Right lobe of liver (tissue), 6 donors: ENCODE measurements around the gene GREM2. TPM values are rescaled to one million over a fixed set of nuclear protein-coding genes. Genes with fewer than 3 reads are reported as not detected.

ENCODE experiments used
- ATAC-seq, 4 donors: fragments of 200-7000 bp; cut with Tn5 transposase; one replicate each; pipeline ENCODE4 v1.9.1; 2020; ENCODE audit warnings: mild to moderate bottlenecking in 4 of 4, moderate library complexity in 4 of 4
- DNase-seq, 3 donors: peaks; one replicate each; pipeline ENCODE4 v3.0.0-alpha.2; 2020
- H3K27ac ChIP-seq, 3 donors: fragments of 200-600 bp; one replicate each; pipeline ENCODE4 v1.8.0; 2022
- H3K27me3 ChIP-seq, 2 donors: fragments of 200-600 bp; one replicate each; pipeline ENCODE4 v1.8.0; 2022
- H3K36me3 ChIP-seq, 4 donors: fragments of 200-600 bp; sonication (generic) in 1 of 4; one replicate each; pipeline versions ENCODE4 v1.5.1 to v1.8.0; 2017 to 2022; ENCODE audit warnings: control low read depth in 1 of 4
- H3K4me1 ChIP-seq, 4 donors: fragments of 200-600 bp; sonication (generic) in 1 of 4; one replicate each; pipeline versions ENCODE4 v1.5.1 to v1.8.0; 2017 to 2022; ENCODE audit warnings: control low read depth in 1 of 4
- H3K4me3 ChIP-seq, 3 donors: fragments of 200-600 bp; one replicate each; pipeline ENCODE4 v1.8.0; 2022
- H3K9me3 ChIP-seq, 4 donors: fragments of 200-600 bp; sonication (generic) in 1 of 4; one replicate each; pipeline versions ENCODE4 v1.5.1 to v1.8.0; 2017 to 2022; ENCODE audit warnings: control low read depth in 1 of 4
- CTCF ChIP-seq, 4 donors: fragments of 200-600 bp in 3 of 4; fragments of 450-650 bp in 1 of 4; IDR thresholded peaks; one replicate each; pipeline versions ENCODE4 v1.5.1 to v1.8.0; 2016 to 2022; ENCODE audit warnings: antibody characterized with exemption in 4 of 4, mild to moderate bottlenecking in 2 of 4
- POLR2A ChIP-seq: fragments of 450-650 bp; IDR thresholded peaks from one replicate; pipeline ENCODE4 v1.6.1; 2017; ENCODE audit warnings: antibody characterized with exemption, mild to moderate bottlenecking
- WGBS: methylation state at CpG from one replicate; pipeline ENCODE4 v1.1.6; 2018; ENCODE audit warnings: low coverage, low lambda C conversion rate; ENCODE audit not compliant: insufficient coverage; ENCODE audit errors: missing lambda C conversion rate; 5-methylcytosine and 5-hydroxymethylcytosine counted together
- intact Hi-C, 2 donors: fragments of 100-400 bp; cut with DNase I; formaldehyde crosslinking; loops; one replicate each; pipeline versions ENCODE4 v1.11.2 to v1.14.1; 2022
- total RNA-seq, 6 experiments: library from RNA; depleted of rRNA in 2 of 6; stranded (reverse); fragments of >200 nt in 2 of 6; fragmentation: NEBNext Ultra II Directional in 3 of 6; extraction: Animal tissue kit (Norgen Biotek cat#: 25700) in 3 of 6; gene quantifications; one replicate each; pipeline versions ENCODE4 v1.1.0 to v1.2.4, GENCODE V29; 2016 to 2023
- donor health status: DM: no; HTN: yes; CAD: no.
- donor health status: DM: no; HTN: no; CAD: no.
- donor health status: DM: no; HTN: no; CAD: no.
- donor health status: DM: no; HTN: yes; CAD: no.
- donor health status: DM: no; HTN: yes; CAD: no.

GREM2 gene
- total RNA-seq, 6 experiments from 2014 or later = 5.1 to 27.4 (median 12.7) TPM

GRCh38 chr1:240527086-240527485 is 84.9 kb downstream of the GREM2 start:
- ATAC-seq (no peak), DNase-seq (no peak)
- Histone ChIP-seq H3K36me3 (no peaks in the 10 kb centered on the region), H3K27ac (no peak overlapping the region), H3K27me3 (no peaks in the 10 kb centered on the region), H3K9me3 (no peaks in the 10 kb centered on the region), H3K4me3 (no peak overlapping the region), H3K4me1 (peaks cover 0 to 8% (median 0%) of the 10 kb centered on the region in 4 donors)
- intact Hi-C loops = no loop called here
- WGBS = 59% methylated on average over 1 of the region's 1 CpG
- TF ChIP-seq POLR2A (no peak), CTCF (IDR thresholded peaks at IDR 0.05) (no peak)

GRCh38 chr1:240526312-240526711 is 85.6 kb downstream of the GREM2 start:
- no peak for DNase-seq

GRCh38 chr1:240524356-240525069 is 87.4 kb downstream of the GREM2 start:
- H3K4me1 ChIP-seq = peaks cover 0 to 8% (median 0%) of the 10 kb centered on the region in 4 donors
- H3K9me3 ChIP-seq = no peaks in the 10 kb centered on the region
- TF ChIP-seq CTCF (IDR thresholded peaks at IDR 0.05) (no peak), POLR2A (no peak)
- intact Hi-C loops = no loop called here
- no peak overlapping the region for H3K27ac ChIP-seq
- no peaks in the 10 kb centered on the region for H3K27me3 ChIP-seq
- H3K36me3 ChIP-seq = no peaks in the 10 kb centered on the region
- DNase-seq (no peak), ATAC-seq (no peak)
- WGBS = no CpG with 5 or more reads among the region's 4 CpGs
- H3K4me3 ChIP-seq = no peak overlapping the region

More at GRCh38 chr1:240526312-240526711, 85.6 kb downstream of the GREM2 start:
- 64% methylated on average over 7 of the region's 7 CpGs for WGBS
- Histone ChIP-seq H3K27me3 (no peaks in the 10 kb centered on the region), H3K9me3 (no peaks in the 10 kb centered on the region), H3K36me3 (no peaks in the 10 kb centered on the region), H3K4me3 (no peak overlapping the region), H3K4me1 (peaks cover 0 to 8% (median 0%) of the 10 kb centered on the region in 4 donors), H3K27ac (no peak overlapping the region)
- TF ChIP-seq CTCF (IDR thresholded peaks at IDR 0.05) (no peak), POLR2A (no peak)
- ATAC-seq = no peak
- intact Hi-C loops = no loop called here

GRCh38 chr1:240522122-240522822 is 89.7 kb downstream of the GREM2 start:
- no peak for TF ChIP-seq POLR2A
- no peak for TF ChIP-seq CTCF (IDR thresholded peaks at IDR 0.05)
- no peaks in the 10 kb centered on the region for H3K36me3 ChIP-seq
- intact Hi-C loops = no loop called here
- WGBS = 12% methylated on average over 6 of the region's 6 CpGs
- peak in 1 of 3 donors; percentile 58 for DNase-seq
- peaks cover 0 to 8% (median 0%) of the 10 kb centered on the region in 4 donors for H3K4me1 ChIP-seq
- H3K4me3 ChIP-seq = no peak overlapping the region
- ATAC-seq = peak; percentile 85 to 95 (median 95)
- H3K9me3 ChIP-seq = no peaks in the 10 kb centered on the region
- H3K27ac ChIP-seq = peak overlapping the region; percentile 21 to 70 (median 67)
- H3K27me3 ChIP-seq = no peaks in the 10 kb centered on the region
